H1 (cell line): Measurements from ENCODE around the gene CAV1. TPM values are rescaled to one million over a fixed set of nuclear protein-coding genes. Genes with fewer than 3 reads are reported as not detected.

ENCODE experiments used
- CTCF ChIA-PET: fragments of 300-600 bp; sonication (Branson Sonifier 250); formaldehyde crosslinking; loops from one replicate; lab custom pipeline; 2021; ENCODE audit not compliant: partially characterized antibody; lab: Charles Lee
- POLR2A ChIA-PET: fragments of 300-600 bp; sonication (Branson Sonifier 250); formaldehyde crosslinking; loops from one replicate; lab custom pipeline; 2021; ENCODE audit warnings: inconsistent platforms; ENCODE audit not compliant: partially characterized antibody; lab: Charles Lee
- DNase-seq, 2 experiments: peaks; one replicate each; pipeline versions ENCODE4 v3.0.0 to v3.0.0-alpha.2; 2010 to 2022; ENCODE audit warnings: low spot score in 2 of 2, low read depth in 1 of 2, mixed read lengths in 1 of 2
- FAIRE-seq: peaks from 2 replicates; lab custom pipeline; 2011; peaks lifted over from hg19 to GRCh38; lab: Jason Lieb, UNC
- H2AFZ ChIP-seq: 2 replicates; pipeline ENCODE4 v1.8.1; 2012; ENCODE audit warnings: low read length, inconsistent platforms
- H2AK5ac ChIP-seq: 2 replicates; pipeline ENCODE4 v1.6.1; 2013; ENCODE audit warnings: low read depth, low read length
- H2BK120ac ChIP-seq: replicated peaks from 2 replicates; pipeline ENCODE3; 2013; ENCODE audit warnings: low read depth, low read length, inconsistent platforms
- H2BK12ac ChIP-seq: 2 replicates; pipeline ENCODE4 v1.6.1; 2013; ENCODE audit warnings: low read depth, low read length
- H2BK15ac ChIP-seq: 2 replicates; pipeline ENCODE4 v1.6.1; 2013; ENCODE audit warnings: low read length
- H2BK20ac ChIP-seq: 2 replicates; pipeline ENCODE4 v1.6.1; 2013; ENCODE audit warnings: low read length
- H2BK5ac ChIP-seq: 2 replicates; pipeline ENCODE4 v1.6.1; 2013; ENCODE audit warnings: low read depth, low read length
- H3K14ac ChIP-seq: 2 replicates; pipeline ENCODE4 v1.6.1; 2013; ENCODE audit warnings: inconsistent platforms; ENCODE audit not compliant: insufficient read length
- H3K18ac ChIP-seq: 2 replicates; pipeline ENCODE4 v1.6.1; 2013; ENCODE audit warnings: low read length; ENCODE audit errors: extremely low read depth
- H3K23ac ChIP-seq: 2 replicates; pipeline ENCODE4 v1.6.1; 2013; ENCODE audit warnings: inconsistent platforms; ENCODE audit not compliant: insufficient read length
- H3K23me2 ChIP-seq: 2 replicates; pipeline ENCODE4 v1.6.1; 2013; ENCODE audit warnings: low read depth, low read length
- H3K27ac ChIP-seq: 2 replicates; pipeline ENCODE4 v1.6.1; 2011; ENCODE audit warnings: low read depth, low read length, inconsistent platforms
- H3K27me3 ChIP-seq, 4 experiments: replicated peaks in 1 of 4; 1 replicate in 1 of 4; 2 replicates in 3 of 4; pipeline versions ENCODE4 v1.6.1 to v1.8.1; 2011 to 2013; ENCODE audit warnings: low read length in 3 of 4, mild to moderate bottlenecking in 3 of 4, inconsistent platforms in 2 of 4, mixed read lengths in 2 of 4, moderate library complexity in 1 of 4; ENCODE audit not compliant: control insufficient read depth in 3 of 4, insufficient read depth in 3 of 4; ENCODE audit errors: extremely low read depth in 1 of 4
- H3K36me3 ChIP-seq, 4 experiments: 2 replicates each; pipeline versions ENCODE4 v1.6.1 to v1.8.1; 2011 to 2013; ENCODE audit warnings: mild to moderate bottlenecking in 4 of 4, low read length in 3 of 4, moderate library complexity in 2 of 4, control low read depth in 1 of 4, inconsistent platforms in 1 of 4; ENCODE audit not compliant: insufficient read depth in 4 of 4, control insufficient read depth in 2 of 4
- H3K4ac ChIP-seq: replicated peaks from 2 replicates; pipeline ENCODE3; 2013; ENCODE audit warnings: low read length, low read depth, mixed read lengths, inconsistent platforms; ENCODE audit not compliant: insufficient read length
- H3K4me1 ChIP-seq, 4 experiments: replicated peaks in 1 of 4; 1 replicate in 1 of 4; 2 replicates in 3 of 4; pipeline versions ENCODE4 v1.6.1 to v1.8.1; 2011 to 2013; ENCODE audit warnings: low read length in 3 of 4, inconsistent platforms in 2 of 4, mixed read lengths in 1 of 4; ENCODE audit not compliant: insufficient read depth in 4 of 4, control insufficient read depth in 3 of 4
- H3K4me2 ChIP-seq, 2 experiments: 2 replicates each; pipeline versions ENCODE4 v1.6.1 to v1.8.1; 2011 to 2013; ENCODE audit warnings: low read depth in 2 of 2, low read length in 2 of 2, control low read depth in 1 of 2, inconsistent platforms in 1 of 2, mild to moderate bottlenecking in 1 of 2; ENCODE audit not compliant: insufficient read depth in 1 of 2
- H3K4me3 ChIP-seq, 4 experiments: fragments of 200-600, 300-600 bp in 1 of 4; sonication (generic), shearing (Covaris generic), sonication (Bioruptor Twin) in 1 of 4; 2 replicates each; pipeline versions ENCODE4 v1.5.1 to v1.8.1; 2011 to 2016; ENCODE audit warnings: low read length in 4 of 4, low read depth in 3 of 4, control low read depth in 2 of 4, inconsistent platforms in 2 of 4, mild to moderate bottlenecking in 2 of 4, mixed read lengths in 1 of 4, moderate library complexity in 1 of 4; ENCODE audit not compliant: insufficient read depth in 2 of 4; ENCODE audit errors: extremely low read depth in 1 of 4
- H3K56ac ChIP-seq: replicated peaks from 2 replicates; pipeline ENCODE3; 2013; ENCODE audit warnings: low read depth, mild to moderate bottlenecking, mixed read lengths, low read length, inconsistent platforms; ENCODE audit not compliant: insufficient read length
- H3K79me1 ChIP-seq: 2 replicates; pipeline ENCODE4 v1.6.1; 2013; ENCODE audit warnings: low read depth, low read length, control low read depth
- H3K79me2 ChIP-seq, 2 experiments: 2 replicates each; pipeline versions ENCODE4 v1.6.1 to v1.8.1; 2012 to 2013; ENCODE audit warnings: low read length in 2 of 2, mild to moderate bottlenecking in 2 of 2, inconsistent platforms in 1 of 2; ENCODE audit not compliant: insufficient read depth in 2 of 2, control insufficient read depth in 1 of 2
- H3K9ac ChIP-seq, 4 experiments: replicated peaks in 1 of 4; 1 replicate in 1 of 4; 2 replicates in 3 of 4; pipeline versions ENCODE4 v1.6.1 to v1.8.1; 2011 to 2013; ENCODE audit warnings: low read depth in 3 of 4, low read length in 3 of 4, control low read depth in 2 of 4, mild to moderate bottlenecking in 2 of 4, moderate library complexity in 2 of 4, inconsistent platforms in 1 of 4; ENCODE audit errors: extremely low read depth in 1 of 4
- H3K9me3 ChIP-seq, 2 experiments: 2 replicates each; pipeline versions ENCODE4 v1.6.1 to v1.8.1; 2012 to 2013; ENCODE audit warnings: mild to moderate bottlenecking in 2 of 2, moderate library complexity in 2 of 2, control low read depth in 1 of 2, inconsistent platforms in 1 of 2, low read depth in 1 of 2, low read length in 1 of 2, mixed read lengths in 1 of 2; ENCODE audit not compliant: insufficient read depth in 2 of 2
- H4K20me1 ChIP-seq, 2 experiments: replicated peaks in 1 of 2; 2 replicates each; pipeline versions ENCODE3 to v1.8.1; 2011 to 2013; ENCODE audit warnings: inconsistent platforms in 2 of 2, low read length in 2 of 2, mild to moderate bottlenecking in 1 of 2; ENCODE audit not compliant: insufficient read depth in 2 of 2, control insufficient read depth in 1 of 2
- H4K5ac ChIP-seq: 2 replicates; pipeline ENCODE4 v1.6.1; 2013; ENCODE audit warnings: low read length, low read depth, mixed read lengths, inconsistent platforms; ENCODE audit not compliant: insufficient read length
- H4K8ac ChIP-seq: 2 replicates; pipeline ENCODE4 v1.8.0; 2013; ENCODE audit warnings: mild to moderate bottlenecking, moderate library complexity, low read length, inconsistent platforms; ENCODE audit not compliant: insufficient read depth; ENCODE audit errors: extremely low read depth
- H4K91ac ChIP-seq: replicated peaks from 2 replicates; pipeline ENCODE3; 2013; ENCODE audit warnings: low read length, mixed read lengths, inconsistent platforms; ENCODE audit not compliant: insufficient read length
- CREB1 ChIP-seq: IDR thresholded peaks from 2 replicates; pipeline ENCODE4 v1.6.1; 2012; ENCODE audit warnings: inconsistent platforms
- EGR1 ChIP-seq: IDR thresholded peaks from 2 replicates; pipeline ENCODE4 v1.6.1; 2011; ENCODE audit warnings: low read depth, low read length, borderline replicate concordance
- EZH2 ChIP-seq: fragments of 200-600 bp; sonication (generic); IDR thresholded peaks from 2 replicates; pipeline ENCODE4 v1.7.1; 2012; ENCODE audit warnings: low read depth, mild to moderate bottlenecking, moderate library complexity, low read length, inconsistent platforms; ENCODE audit not compliant: severe bottlenecking
- FOSL1 ChIP-seq: IDR thresholded peaks from 2 replicates; pipeline ENCODE4 v1.6.1; 2011; ENCODE audit warnings: mild to moderate bottlenecking, low read depth, low read length, moderate library complexity; ENCODE audit not compliant: insufficient read depth
- GTF2F1 ChIP-seq: IDR thresholded peaks from 2 replicates; pipeline ENCODE4 v1.6.1; 2012; ENCODE audit warnings: low read depth, low read length, improper control_type of control experiment, borderline replicate concordance
- JUN ChIP-seq: IDR thresholded peaks from 2 replicates; pipeline ENCODE4 v1.6.1; 2011; ENCODE audit warnings: low read depth, mild to moderate bottlenecking, improper control_type of control experiment, low read length
- KDM1A ChIP-seq: fragments of 200-600, 300-600 bp; sonication (generic); IDR thresholded peaks from 2 replicates; pipeline ENCODE4 v1.7.1; 2016; ENCODE audit warnings: mild to moderate bottlenecking, low read length, borderline replicate concordance
- KDM4A ChIP-seq: IDR thresholded peaks from one replicate; pipeline ENCODE4 v1.7.1; 2012; ENCODE audit warnings: low read depth, mild to moderate bottlenecking, moderate library complexity, low read length, inconsistent platforms; ENCODE audit not compliant: severe bottlenecking
- MAFK ChIP-seq: IDR thresholded peaks from 2 replicates; pipeline ENCODE4 v1.6.1; 2012; ENCODE audit warnings: low read depth, mild to moderate bottlenecking, improper control_type of control experiment, low read length
- POU5F1 ChIP-seq: IDR thresholded peaks from 2 replicates; pipeline ENCODE4 v1.6.1; 2011; ENCODE audit warnings: low read depth, mild to moderate bottlenecking, low read length, moderate library complexity
- RAD21 ChIP-seq, 2 experiments: IDR thresholded peaks in 1 of 2; conservative IDR thresholded peaks in 1 of 2; 2 replicates each; pipeline ENCODE4 v1.6.1; 2011; ENCODE audit warnings: low read depth in 2 of 2, low read length in 2 of 2, improper control_type of control experiment in 1 of 2, inconsistent platforms in 1 of 2, mild to moderate bottlenecking in 1 of 2, moderate library complexity in 1 of 2
- RBBP5 ChIP-seq: IDR thresholded peaks from 2 replicates; pipeline ENCODE4 v1.7.1; 2012; ENCODE audit warnings: low read depth, mild to moderate bottlenecking, inconsistent platforms, low read length, moderate library complexity, borderline replicate concordance
- SIX5 ChIP-seq: IDR thresholded peaks from 2 replicates; pipeline ENCODE4 v1.6.1; 2011; ENCODE audit warnings: mild to moderate bottlenecking, low read depth, low read length
- SP1 ChIP-seq: IDR thresholded peaks from 2 replicates; pipeline ENCODE4 v1.6.1; 2011; ENCODE audit warnings: low read depth, low read length
- ZNF274 ChIP-seq: IDR thresholded peaks from 2 replicates; pipeline ENCODE4 v1.7.0; 2012; ENCODE audit warnings: low read length, borderline replicate concordance; ENCODE audit errors: extremely low read depth
- WGBS, 2 experiments: shearing (Covaris generic) in 1 of 2; methylation state at CpG; one replicate each; pipeline versions ENCODE4 v1.1.6 to v1.1.7; 2013 to 2015; ENCODE audit warnings: low lambda C conversion rate in 2 of 2, mixed read lengths in 2 of 2, inconsistent platforms in 1 of 2, low coverage in 1 of 2, missing lambda C conversion rate in 1 of 2; ENCODE audit not compliant: insufficient replicate concordance in 2 of 2, insufficient coverage in 1 of 2, insufficient read length in 1 of 2; ENCODE audit errors: extremely low coverage in 1 of 2, missing lambda C conversion rate in 1 of 2; 5-methylcytosine and 5-hydroxymethylcytosine counted together
- polyA plus RNA-seq, 7 experiments: library from polyadenylated mRNA; depleted of rRNA in 3 of 7; stranded (reverse) in 5 of 7; unstranded in 2 of 7; fragments of >200 nt in 5 of 7; fragments of 200-250 nt in 2 of 7; gene quantifications; 1 replicate in 5 of 7; 2 replicates in 1 of 7; 4 replicates in 1 of 7; pipeline versions ENCODE4 v1.2.1 to v1.2.3, GENCODE V29; 2011 to 2013; ENCODE audit warnings: missing spikeins in 2 of 7, mixed read lengths in 2 of 7
- total RNA-seq: library from RNA; stranded (reverse); fragmentation: NEBNext Ultra II Directional; extraction: Animal tissue kit (Norgen Biotek cat#: 25700); gene quantifications from 2 replicates; pipeline ENCODE4 v1.2.1, GENCODE V29; 2021

CAV1 gene
- total and polyA plus RNA-seq, 2 of the 8 experiments (the other 6 are each of a cell fraction or from before 2014, with no cell fraction given): 16.3 to 21.8 TPM

DNA sequence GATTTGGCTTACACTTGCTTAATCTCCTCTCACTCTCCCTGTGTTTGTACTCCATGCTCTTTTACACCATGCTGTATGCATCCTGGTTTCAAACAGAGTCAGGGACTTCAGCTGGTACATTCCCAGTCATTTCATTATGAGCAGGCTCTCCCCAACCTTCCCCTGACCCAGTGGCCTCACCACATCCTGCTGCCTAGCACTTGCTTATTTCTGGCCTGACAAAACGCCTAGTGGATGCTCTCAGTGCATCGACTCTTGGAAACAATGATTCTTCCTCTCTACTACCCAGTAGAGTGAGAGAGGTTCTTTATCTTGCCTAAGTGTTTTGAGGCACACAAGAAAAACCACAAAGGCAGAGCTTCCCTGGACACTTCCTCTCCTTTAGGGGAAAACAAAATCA, 63.4 kb downstream of the CAV1 start:
- DNase-seq (no peak), FAIRE-seq (no peak)
- Histone ChIP-seq H2BK12ac (no peak overlapping the region), H2AFZ (peak overlapping the region; percentile 91; the same call in 1 of the 2 replicates), H3K79me2 (no peaks in the 10 kb centered on the region), H2BK15ac (no peak overlapping the region), H4K5ac (no peak overlapping the region), H3K4me2 (no peak overlapping the region), H4K91ac (no peak overlapping the region), H3K4ac (no peak overlapping the region), H3K27ac (no peak overlapping the region), H4K8ac (no peak overlapping the region), H3K27me3 (no peaks in the 10 kb centered on the region), H3K56ac (no peak overlapping the region), H3K4me1 (peaks cover 0 to 5% (median 2%) of the 10 kb centered on the region in 4 experiments; a peak in 5 of 7 replicates), H3K18ac (no peak overlapping the region), H3K4me3 (no peak overlapping the region), H3K79me1 (no peaks in the 10 kb centered on the region), H3K9ac (no peak overlapping the region), H2BK5ac (no peak overlapping the region), H3K23me2 (no peaks in the 10 kb centered on the region), H2AK5ac (no peak overlapping the region), H3K9me3 (no peaks in the 10 kb centered on the region), H4K20me1 (no peaks in the 10 kb centered on the region), H3K36me3 (no peaks in the 10 kb centered on the region), H2BK20ac (no peak overlapping the region), H2BK120ac (no peak overlapping the region), H3K23ac (no peak overlapping the region), H3K14ac (no peak overlapping the region)
- WGBS, 2 experiments: 85% methylated on average over 2 of the region's 2 CpGs; no CpG with 5 or more reads in 1 of the 2 experiments
- CTCF ChIA-PET: interaction anchor here (0.8 to 5.8 kb wide), 15 partner anchors 9 to 447 kb away, joined by 3 to 107 read pairs (median 4); no protein-coding TSS in a partner anchor
- POLR2A ChIA-PET: no interaction called here
- TF ChIP-seq ZNF274: no peak
- no peak for TF ChIP-seq MAFK
- TF ChIP-seq SIX5: no peak
- TF ChIP-seq JUN: no peak
- TF ChIP-seq KDM4A: no peak
- TF ChIP-seq EGR1: no peak
- no peak for TF ChIP-seq FOSL1
- no peak for TF ChIP-seq GTF2F1
- no peak for TF ChIP-seq RAD21 (IDR thresholded peaks at IDR 0.05 in 1 of 2, conservative IDR thresholded peaks at IDR 0.05 in 1 of 2; ENCODE audit: low read depth in 2 of 2, low read length in 2 of 2)
- no peak for TF ChIP-seq CREB1
- TF ChIP-seq POU5F1: no peak
- no peak for TF ChIP-seq EZH2
- no peak for TF ChIP-seq KDM1A
- TF ChIP-seq RBBP5: no peak
- TF ChIP-seq SP1: no peak
